ENCODE results near the gene CUL7. TPM values are rescaled to one million over a fixed set of nuclear protein-coding genes. Genes with fewer than 3 reads are reported as not detected.

CUL7 gene
- total and polyA plus RNA-seq, 2 experiments from 2014 or later = 33.1 to 65.8 TPM

DNA sequence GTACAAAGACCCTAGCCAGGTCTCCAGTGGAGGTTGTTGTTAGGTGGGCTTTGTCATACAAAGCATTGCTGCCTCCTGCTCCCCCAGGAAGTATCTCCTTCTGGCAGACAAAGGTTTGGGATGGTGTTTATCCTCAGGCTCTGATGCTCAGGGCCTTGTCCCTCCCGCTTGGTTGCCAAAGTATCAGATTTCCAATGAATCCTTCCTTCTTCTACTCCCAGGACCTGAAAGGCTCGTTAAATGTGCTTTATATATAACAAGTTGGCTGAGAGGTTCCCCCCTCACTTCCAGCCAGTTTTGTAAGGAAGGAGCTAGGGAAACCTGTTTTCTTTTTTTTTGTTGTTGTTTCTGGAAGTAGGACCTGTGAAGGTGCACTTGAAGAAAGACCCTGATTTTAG lies 36.9 kb upstream of the CUL7 start:
- Histone ChIP-seq H3K4me1 (ENCODE audit: low read depth) (peaks cover 22% of the 10 kb centered on the region), H3K27me3 (no peaks in the 10 kb centered on the region), H3K36me3 (no peaks in the 10 kb centered on the region), H3K9me3 (ENCODE audit: low read depth) (no peaks in the 10 kb centered on the region), H3K27ac (peak overlapping the region; percentile 82), H3K4me3 (no peak overlapping the region)
- DNase-seq (ENCODE audit: low read depth in 1 of 2, low spot score in 1 of 2) = no peak
- TF ChIP-seq, protein P1, sequence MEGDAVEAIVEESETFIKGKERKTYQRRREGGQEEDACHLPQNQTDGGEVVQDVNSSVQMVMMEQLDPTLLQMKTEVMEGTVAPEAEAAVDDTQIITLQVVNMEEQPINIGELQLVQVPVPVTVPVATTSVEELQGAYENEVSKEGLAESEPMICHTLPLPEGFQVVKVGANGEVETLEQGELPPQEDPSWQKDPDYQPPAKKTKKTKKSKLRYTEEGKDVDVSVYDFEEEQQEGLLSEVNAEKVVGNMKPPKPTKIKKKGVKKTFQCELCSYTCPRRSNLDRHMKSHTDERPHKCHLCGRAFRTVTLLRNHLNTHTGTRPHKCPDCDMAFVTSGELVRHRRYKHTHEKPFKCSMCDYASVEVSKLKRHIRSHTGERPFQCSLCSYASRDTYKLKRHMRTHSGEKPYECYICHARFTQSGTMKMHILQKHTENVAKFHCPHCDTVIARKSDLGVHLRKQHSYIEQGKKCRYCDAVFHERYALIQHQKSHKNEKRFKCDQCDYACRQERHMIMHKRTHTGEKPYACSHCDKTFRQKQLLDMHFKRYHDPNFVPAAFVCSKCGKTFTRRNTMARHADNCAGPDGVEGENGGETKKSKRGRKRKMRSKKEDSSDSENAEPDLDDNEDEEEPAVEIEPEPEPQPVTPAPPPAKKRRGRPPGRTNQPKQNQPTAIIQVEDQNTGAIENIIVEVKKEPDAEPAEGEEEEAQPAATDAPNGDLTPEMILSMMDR (IDR thresholded peaks at IDR 0.05; ENCODE audit: low read depth, low read length) = no peak

DNA sequence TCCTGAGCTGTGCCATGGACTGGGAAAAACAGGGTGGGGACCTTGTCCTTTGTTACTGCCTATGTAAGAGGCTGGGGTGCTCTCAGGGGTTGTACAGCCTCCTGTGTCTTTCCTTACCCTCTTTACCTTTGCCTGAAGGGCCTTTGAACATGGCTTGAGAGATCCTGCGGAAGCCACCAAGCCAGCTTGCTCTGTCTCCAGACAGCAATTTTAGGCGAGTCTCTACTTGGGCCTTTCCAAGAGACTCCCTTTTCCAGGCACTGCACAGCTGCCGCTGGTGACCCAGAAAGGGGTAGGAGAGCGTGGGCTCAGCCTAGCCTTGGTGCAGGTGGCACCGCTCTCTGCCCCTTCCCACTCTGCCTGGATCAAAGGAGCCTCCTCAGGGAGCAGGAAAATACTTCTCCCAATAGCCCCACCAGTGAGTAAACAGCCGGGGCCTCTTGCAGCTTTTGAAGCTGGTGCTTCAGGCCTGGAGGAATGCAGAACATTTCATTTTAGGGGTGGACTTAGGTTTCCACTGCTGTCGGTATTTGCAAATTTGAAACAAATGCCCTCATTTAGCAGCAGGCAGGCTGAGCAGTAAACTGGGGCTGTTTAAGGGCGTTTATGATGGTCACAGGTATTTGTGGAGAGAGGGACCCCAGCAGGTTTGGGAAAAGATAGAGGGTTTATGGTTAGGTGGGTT lies 36.4 kb upstream of the CUL7 start:
- Histone ChIP-seq H3K4me1 (ENCODE audit: low read depth) (peaks cover 19% of the 10 kb centered on the region), H3K27me3 (no peaks in the 10 kb centered on the region), H3K4me3 (no peak overlapping the region), H3K9me3 (ENCODE audit: low read depth) (no peaks in the 10 kb centered on the region), H3K27ac (peak overlapping the region; percentile 82), H3K36me3 (no peaks in the 10 kb centered on the region)
- TF ChIP-seq, protein P1 (IDR thresholded peaks at IDR 0.05; ENCODE audit: low read depth, low read length) = no peak
- DNase-seq (ENCODE audit: low read depth in 1 of 2, low spot score in 1 of 2) = no peak

DNA sequence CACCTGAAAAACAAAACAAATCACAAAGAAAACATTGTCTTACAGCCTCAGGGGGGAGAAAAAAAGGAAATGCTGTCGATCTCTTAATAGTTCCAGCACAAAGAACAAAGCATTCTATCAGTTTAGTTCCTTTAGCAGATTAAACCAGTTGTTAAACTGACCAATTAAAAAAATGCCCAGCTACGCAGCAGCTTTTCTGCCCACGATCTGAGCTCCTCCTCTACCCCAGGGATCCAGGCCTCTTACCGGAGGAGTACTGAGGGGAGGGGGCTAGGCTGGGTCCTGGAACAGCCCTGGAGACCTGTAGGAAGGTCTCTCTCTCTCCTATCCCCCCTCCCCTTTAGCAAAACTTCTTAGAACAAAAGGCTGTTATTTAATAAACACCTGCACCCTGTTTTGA lies 35.8 kb upstream of the CUL7 start:
- DNase-seq (ENCODE audit: low read depth in 1 of 2, low spot score in 1 of 2) = no peak
- Histone ChIP-seq H3K27ac (peak overlapping the region; percentile 82), H3K9me3 (ENCODE audit: low read depth) (no peaks in the 10 kb centered on the region), H3K36me3 (no peaks in the 10 kb centered on the region), H3K4me1 (ENCODE audit: low read depth) (peaks cover 19% of the 10 kb centered on the region), H3K27me3 (no peaks in the 10 kb centered on the region), H3K4me3 (no peak overlapping the region)
- TF ChIP-seq, protein P1 (IDR thresholded peaks at IDR 0.05; ENCODE audit: low read depth, low read length) = no peak

DNA sequence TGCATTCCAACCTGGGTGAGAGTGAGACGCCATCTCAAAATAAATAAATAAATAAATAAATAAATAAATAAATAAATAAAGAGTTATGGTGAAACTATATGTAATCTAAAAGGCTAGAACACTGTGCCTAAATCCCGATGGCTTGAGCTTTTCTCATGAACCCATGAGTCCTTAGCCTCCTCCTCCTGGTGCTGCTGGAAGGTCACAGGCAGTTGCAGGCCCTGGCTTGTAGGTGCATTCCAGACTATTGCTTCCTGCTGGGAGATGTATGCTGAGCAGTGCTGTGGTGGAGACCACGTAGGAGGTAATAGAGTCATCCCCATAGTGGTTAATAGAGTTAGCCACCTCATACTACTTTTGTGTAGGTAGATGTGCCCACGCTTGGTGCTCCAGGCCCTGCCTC lies 35.0 kb upstream of the CUL7 start:
- H3K36me3 ChIP-seq = no peaks in the 10 kb centered on the region
- TF ChIP-seq, protein P1 (IDR thresholded peaks at IDR 0.05; ENCODE audit: low read depth, low read length) = no peak
- H3K4me3 ChIP-seq = no peak overlapping the region
- peaks cover 19% of the 10 kb centered on the region for H3K4me1 ChIP-seq (ENCODE audit: low read depth)
- no peaks in the 10 kb centered on the region for H3K9me3 ChIP-seq (ENCODE audit: low read depth)
- no peaks in the 10 kb centered on the region for H3K27me3 ChIP-seq
- DNase-seq (ENCODE audit: low read depth in 1 of 2, low spot score in 1 of 2) = no peak
- peak overlapping the region; percentile 82 for H3K27ac ChIP-seq

DNA sequence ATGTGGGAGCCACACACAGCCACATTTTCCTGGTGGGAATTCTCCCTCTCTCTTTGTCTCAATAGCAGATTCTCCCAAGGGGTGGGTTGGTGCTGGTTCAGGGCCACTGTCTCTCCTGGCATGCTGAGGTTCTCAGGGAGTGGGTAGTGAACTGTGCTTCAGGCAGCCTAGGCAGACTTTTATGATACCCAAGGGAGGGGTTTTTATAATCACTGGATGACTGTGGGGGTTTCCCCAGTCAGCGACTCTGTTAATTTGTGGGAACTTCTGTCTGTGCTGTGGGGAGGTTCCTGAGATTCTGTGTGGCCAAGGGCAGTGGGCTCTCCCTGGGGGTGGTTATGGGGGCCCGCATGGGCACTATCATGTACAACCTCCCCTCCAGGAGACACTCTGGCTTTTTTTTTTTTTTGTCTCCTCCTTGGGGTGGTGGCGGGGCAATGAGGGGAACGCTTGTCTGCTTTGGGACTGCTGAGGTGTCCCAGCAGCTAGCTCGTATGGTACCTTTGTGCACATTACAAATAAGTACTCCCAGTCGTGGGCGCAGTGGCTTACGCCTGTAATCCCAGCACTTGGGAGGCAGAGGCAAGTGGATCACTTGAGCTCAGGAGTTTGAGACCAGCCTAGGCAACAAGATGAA lies 32.5 kb upstream of the CUL7 start:
- Histone ChIP-seq H3K4me3 (no peak overlapping the region), H3K9me3 (ENCODE audit: low read depth) (no peaks in the 10 kb centered on the region), H3K27ac (no peak overlapping the region), H3K4me1 (ENCODE audit: low read depth) (peaks cover 19% of the 10 kb centered on the region), H3K27me3 (no peaks in the 10 kb centered on the region), H3K36me3 (no peaks in the 10 kb centered on the region)
- TF ChIP-seq, protein P1 (IDR thresholded peaks at IDR 0.05; ENCODE audit: low read depth, low read length) = no peak
- DNase-seq (ENCODE audit: low read depth in 1 of 2, low spot score in 1 of 2) = no peak
